ENCODE results near the gene IL13. TPM values are rescaled to one million over a fixed set of nuclear protein-coding genes. Genes with fewer than 3 reads are reported as not detected.
A peak's percentile ranks its signal among the peaks of the same experiment; 100 is the strongest.

IL13 gene
- total RNA-seq: not detected in 2 replicates
- long read RNA-seq: 0 reads

DNA sequence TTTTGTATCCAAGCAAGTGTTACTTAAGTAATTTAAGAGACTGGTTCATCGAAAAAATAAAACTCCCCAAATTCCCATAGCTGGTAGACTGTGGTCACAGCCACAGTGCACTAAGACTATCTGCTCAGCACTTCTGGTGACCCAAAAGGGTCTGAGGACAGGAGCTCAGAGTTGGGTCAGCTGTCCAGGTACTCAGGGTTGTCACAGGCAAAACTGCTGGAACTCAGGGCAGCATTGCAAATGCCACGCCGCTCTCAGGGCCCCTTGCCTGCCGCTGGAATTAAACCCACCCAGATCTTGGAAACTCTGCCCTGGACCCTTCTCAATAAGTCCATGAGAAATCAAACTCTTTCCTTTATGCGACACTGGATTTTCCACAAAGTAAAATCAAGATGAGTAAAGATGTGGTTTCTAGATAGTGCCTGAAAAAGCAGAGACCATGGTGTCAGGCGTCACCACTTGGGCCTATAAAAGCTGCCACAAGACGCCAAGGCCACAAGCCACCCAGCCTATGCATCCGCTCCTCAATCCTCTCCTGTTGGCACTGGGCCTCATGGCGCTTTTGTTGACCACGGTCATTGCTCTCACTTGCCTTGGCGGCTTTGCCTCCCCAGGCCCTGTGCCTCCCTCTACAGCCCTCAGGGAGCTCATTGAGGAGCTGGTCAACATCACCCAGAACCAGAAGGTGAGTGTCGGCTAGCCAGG is at the start of gene IL13:
IL13 (plus strand) TSS at position 498 of the 705 bp plus-strand sequence; CDS start at position 512, 14 bp downstream.
- H3K27me3 Mint-ChIP-seq (ENCODE audit: low read depth): peaks cover 45% of the 10 kb centered on the region
- H3K27ac Mint-ChIP-seq (ENCODE audit: unreplicated experiment): no peak within 1 kb of the TSS
- H3K4me1 Mint-ChIP-seq: peaks cover 8% of the 10 kb centered on the region
- DNase-seq (ENCODE audit: low read depth, low spot score): no peak
- H3K9me3 Mint-ChIP-seq: no peaks in the 10 kb centered on the region
- TF ChIP-seq, protein P1, sequence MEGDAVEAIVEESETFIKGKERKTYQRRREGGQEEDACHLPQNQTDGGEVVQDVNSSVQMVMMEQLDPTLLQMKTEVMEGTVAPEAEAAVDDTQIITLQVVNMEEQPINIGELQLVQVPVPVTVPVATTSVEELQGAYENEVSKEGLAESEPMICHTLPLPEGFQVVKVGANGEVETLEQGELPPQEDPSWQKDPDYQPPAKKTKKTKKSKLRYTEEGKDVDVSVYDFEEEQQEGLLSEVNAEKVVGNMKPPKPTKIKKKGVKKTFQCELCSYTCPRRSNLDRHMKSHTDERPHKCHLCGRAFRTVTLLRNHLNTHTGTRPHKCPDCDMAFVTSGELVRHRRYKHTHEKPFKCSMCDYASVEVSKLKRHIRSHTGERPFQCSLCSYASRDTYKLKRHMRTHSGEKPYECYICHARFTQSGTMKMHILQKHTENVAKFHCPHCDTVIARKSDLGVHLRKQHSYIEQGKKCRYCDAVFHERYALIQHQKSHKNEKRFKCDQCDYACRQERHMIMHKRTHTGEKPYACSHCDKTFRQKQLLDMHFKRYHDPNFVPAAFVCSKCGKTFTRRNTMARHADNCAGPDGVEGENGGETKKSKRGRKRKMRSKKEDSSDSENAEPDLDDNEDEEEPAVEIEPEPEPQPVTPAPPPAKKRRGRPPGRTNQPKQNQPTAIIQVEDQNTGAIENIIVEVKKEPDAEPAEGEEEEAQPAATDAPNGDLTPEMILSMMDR (conservative IDR thresholded peaks at IDR 0.05): no peak
- H3K36me3 Mint-ChIP-seq (ENCODE audit: low read depth): no peaks in the 10 kb centered on the region
- peak within 1 kb of the TSS; percentile 54 for H3K4me3 Mint-ChIP-seq

DNA sequence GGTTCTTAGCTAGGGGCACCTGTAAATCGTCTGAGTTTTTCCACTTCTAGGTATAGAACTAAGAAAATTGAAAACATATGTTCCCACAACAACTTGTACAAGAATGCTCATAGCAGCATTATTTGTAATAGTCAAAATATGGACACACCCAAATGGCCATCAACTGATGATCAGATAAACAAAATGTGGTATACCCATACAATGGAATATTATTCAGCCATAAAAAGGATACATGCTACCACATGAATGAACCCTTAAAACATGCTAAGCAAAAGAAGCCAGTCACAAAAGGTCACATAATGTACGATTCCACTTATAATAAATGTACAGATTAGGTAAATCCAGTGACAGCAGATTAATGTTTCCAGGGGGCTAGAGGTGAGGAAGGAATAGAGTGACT is 46.0 kb upstream of the IL13 start:
- H3K36me3 Mint-ChIP-seq (ENCODE audit: low read depth): peaks cover 16% of the 10 kb centered on the region
- no peak for DNase-seq (ENCODE audit: low read depth, low spot score)
- peaks cover 3% of the 10 kb centered on the region for H3K9me3 Mint-ChIP-seq
- TF ChIP-seq, protein P1 (conservative IDR thresholded peaks at IDR 0.05): no peak
- no peaks in the 10 kb centered on the region for H3K27me3 Mint-ChIP-seq (ENCODE audit: low read depth)
- no peak overlapping the region for H3K27ac Mint-ChIP-seq (ENCODE audit: unreplicated experiment)
- no peaks in the 10 kb centered on the region for H3K4me1 Mint-ChIP-seq
- no peak overlapping the region for H3K4me3 Mint-ChIP-seq

DNA sequence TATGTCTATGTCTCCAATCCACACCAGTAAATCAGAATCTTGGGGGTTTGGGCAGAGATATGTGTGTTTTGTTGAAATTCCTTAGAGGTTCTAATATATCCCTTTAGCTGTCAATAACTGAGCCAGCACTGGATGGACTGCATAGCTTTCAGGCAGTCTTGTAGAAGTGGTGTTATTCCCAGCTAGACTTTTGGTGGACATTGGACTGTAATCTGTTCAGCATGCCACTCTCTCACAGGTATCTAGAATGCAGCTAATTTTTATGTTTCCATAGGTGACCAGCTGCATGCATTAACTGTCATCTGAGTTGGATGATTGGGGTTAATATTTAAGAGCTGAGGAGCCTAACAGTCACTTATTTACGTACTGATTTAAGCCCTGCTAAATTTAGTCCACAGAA is 45.1 kb upstream of the IL13 start:
- TF ChIP-seq, protein P1 (conservative IDR thresholded peaks at IDR 0.05): no peak
- Mint-ChIP-seq H3K4me3 (no peak overlapping the region), H3K27me3 (ENCODE audit: low read depth) (no peaks in the 10 kb centered on the region), H3K36me3 (ENCODE audit: low read depth) (peaks cover 19% of the 10 kb centered on the region), H3K4me1 (no peaks in the 10 kb centered on the region), H3K27ac (ENCODE audit: unreplicated experiment) (no peak overlapping the region), H3K9me3 (peaks cover 3% of the 10 kb centered on the region)
- DNase-seq (ENCODE audit: low read depth, low spot score): no peak

DNA sequence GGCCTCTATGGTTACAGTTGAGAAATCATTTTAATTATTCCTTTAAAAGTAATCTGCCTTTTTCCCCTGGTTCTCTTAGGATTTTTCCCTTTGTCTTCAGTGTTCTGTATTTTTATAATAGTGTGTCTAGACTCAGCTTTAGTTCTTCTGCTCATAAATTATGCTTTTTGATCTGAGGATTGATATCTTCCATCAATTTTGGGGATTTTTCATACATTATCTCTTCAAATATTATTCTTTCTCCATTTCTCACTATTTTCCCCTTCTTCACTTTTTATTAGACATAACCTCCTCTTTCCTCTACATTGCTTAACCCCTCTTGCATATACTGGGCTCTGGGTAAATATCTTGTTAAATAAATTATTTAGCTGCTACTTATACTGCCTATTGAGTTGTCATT is 36.3 kb upstream of the IL13 start:
- Mint-ChIP-seq H3K4me1 (no peaks in the 10 kb centered on the region), H3K27ac (ENCODE audit: unreplicated experiment) (no peak overlapping the region), H3K36me3 (ENCODE audit: low read depth) (peaks cover 27% of the 10 kb centered on the region), H3K4me3 (no peak overlapping the region), H3K9me3 (no peaks in the 10 kb centered on the region), H3K27me3 (ENCODE audit: low read depth) (no peaks in the 10 kb centered on the region)
- TF ChIP-seq, protein P1 (conservative IDR thresholded peaks at IDR 0.05): no peak
- no peak for DNase-seq (ENCODE audit: low read depth, low spot score)

DNA sequence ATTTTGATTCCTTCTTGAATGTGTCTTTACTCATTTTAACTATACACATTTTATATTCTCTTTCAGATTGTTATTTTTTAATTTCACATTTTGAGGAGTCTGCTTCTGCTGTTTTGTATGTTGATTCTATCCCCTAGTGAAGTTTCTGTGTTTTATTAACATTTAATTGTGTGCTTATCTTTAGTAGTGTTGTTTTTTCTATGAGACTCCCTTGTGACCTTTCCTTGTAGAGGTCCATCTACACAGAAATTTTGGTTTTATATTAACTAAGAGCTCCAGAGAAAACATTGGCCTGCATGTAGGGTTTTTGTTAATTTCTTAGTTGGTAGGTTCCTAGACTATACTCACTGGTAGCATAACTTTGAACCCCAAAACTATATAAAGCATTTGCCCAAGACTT is 35.4 kb upstream of the IL13 start:
- no peaks in the 10 kb centered on the region for H3K9me3 Mint-ChIP-seq
- no peak for DNase-seq (ENCODE audit: low read depth, low spot score)
- H3K27me3 Mint-ChIP-seq (ENCODE audit: low read depth): no peaks in the 10 kb centered on the region
- TF ChIP-seq, protein P1 (conservative IDR thresholded peaks at IDR 0.05): no peak
- H3K4me1 Mint-ChIP-seq: no peaks in the 10 kb centered on the region
- H3K27ac Mint-ChIP-seq (ENCODE audit: unreplicated experiment): no peak overlapping the region
- no peak overlapping the region for H3K4me3 Mint-ChIP-seq
- peaks cover 27% of the 10 kb centered on the region for H3K36me3 Mint-ChIP-seq (ENCODE audit: low read depth)

All from neural crest cell (in vitro differentiated cells).